K562 (cell line): ENCODE results near the gene BTG2. TPM values are rescaled to one million over a fixed set of nuclear protein-coding genes. Genes with fewer than 3 reads are reported as not detected.
A peak's percentile ranks its signal among the peaks of the same experiment; 100 is the strongest.

Experiments
- C11orf30 ChIP-seq: fragments of 450-650 bp; IDR thresholded peaks from 2 replicates; pipeline ENCODE4 v1.6.1; 2016; ENCODE audit warnings: low read depth, mild to moderate bottlenecking
- CREM ChIP-seq: IDR thresholded peaks from 2 replicates; pipeline ENCODE4 v1.6.1; 2014; ENCODE audit warnings: antibody characterized with exemption, low read depth
- ELF1 ChIP-seq: fragments of 200-800 bp; sonication (Bioruptor generic); IDR thresholded peaks from 2 replicates; pipeline ENCODE4 v1.6.1; 2016; ENCODE audit warnings: missing genetic modification characterization, missing compliant biosample characterization
- ETS2 ChIP-seq: IDR thresholded peaks from 2 replicates; pipeline ENCODE4 v1.6.1; 2016; ENCODE audit warnings: borderline replicate concordance, missing genetic modification characterization, mild to moderate bottlenecking, moderate library complexity, missing compliant biosample characterization; ENCODE audit not compliant: poor library complexity, severe bottlenecking
- GABPA ChIP-seq: fragments of 200-800 bp; sonication (Bioruptor generic); conservative IDR thresholded peaks from 2 replicates; pipeline ENCODE4 v1.6.1; 2016; ENCODE audit warnings: low read depth, missing genetic modification characterization, missing compliant biosample characterization
- MAZ ChIP-seq, 2 experiments: fragments of 450-650 bp in 1 of 2; sonication (generic) in 1 of 2; formaldehyde crosslinking; IDR thresholded peaks in 1 of 2; conservative IDR thresholded peaks in 1 of 2; 2 replicates each; pipeline versions ENCODE4 v1.4.0 to v1.5.0; 2020; ENCODE audit warnings: mild to moderate bottlenecking in 1 of 2, missing genetic modification reagents in 1 of 2
- OTX1 ChIP-seq: fragments of 450-650 bp; formaldehyde crosslinking; IDR thresholded peaks from 2 replicates; pipeline ENCODE4 v1.4.0; 2022; ENCODE audit warnings: mild to moderate bottlenecking
- PATZ1 ChIP-seq: fragments of 250-450 bp; sonication (Bioruptor Pico); IDR thresholded peaks from 2 replicates; pipeline ENCODE4 v1.5.0; 2020; ENCODE audit warnings: mild to moderate bottlenecking, borderline replicate concordance
- PHB2 ChIP-seq: fragments of 450-650 bp; IDR thresholded peaks from 2 replicates; pipeline ENCODE4 v1.6.1; 2017; ENCODE audit warnings: low read depth
- REST ChIP-seq, 2 experiments: fragments of 450-650 bp; formaldehyde crosslinking in 1 of 2; IDR thresholded peaks; 2 replicates each; pipeline versions ENCODE4 v1.4.0 to v1.6.1; 2014 to 2020; ENCODE audit warnings: mild to moderate bottlenecking in 2 of 2, borderline replicate concordance in 1 of 2, low read depth in 1 of 2
- RFX7 ChIP-seq: fragments of 250-450 bp; sonication (Bioruptor Pico); IDR thresholded peaks from 2 replicates; pipeline ENCODE4 v1.5.1; 2021; ENCODE audit warnings: mild to moderate bottlenecking
- SMARCA4 ChIP-seq: fragments of 450-650 bp; IDR thresholded peaks from 2 replicates; pipeline ENCODE4 v1.6.1; 2016
- ZBTB2 ChIP-seq: fragments of 450-650 bp; IDR thresholded peaks from 2 replicates; pipeline ENCODE4 v1.6.1; 2016; ENCODE audit warnings: antibody characterized with exemption
- ZC3H8 ChIP-seq: fragments of 450-650 bp; IDR thresholded peaks from 2 replicates; pipeline ENCODE4 v1.6.1; 2017
- ZFP36 ChIP-seq: fragments of 150-350 bp; IDR thresholded peaks from 2 replicates; pipeline ENCODE4 v1.6.1; 2018; ENCODE audit warnings: low read length, low read depth; ENCODE audit not compliant: partially characterized antibody
- ZNF212 ChIP-seq: fragments of 450-650 bp; formaldehyde crosslinking; IDR thresholded peaks from 2 replicates; pipeline ENCODE4 v1.4.0; 2020; ENCODE audit warnings: mild to moderate bottlenecking
- ZNF316 ChIP-seq: fragments of 450-650 bp; IDR thresholded peaks from 2 replicates; pipeline ENCODE4 v1.6.1; 2016
- ZNF384 ChIP-seq: IDR thresholded peaks from 2 replicates; pipeline ENCODE4 v1.6.1; 2012; ENCODE audit warnings: low read depth, low read length, improper control_type of control experiment
- polyA plus RNA-seq, 8 experiments: library from polyadenylated mRNA; depleted of rRNA in 4 of 8; stranded (reverse) in 5 of 8; unstranded in 3 of 8; fragments of >200 nt; fragmentation: Nextera tagmentation in 2 of 8; fragmentation: Illumina TruSeq in 1 of 8; extraction: Ambion mirVana in 2 of 8; extraction: Trizol in 1 of 8; gene quantifications; 2 replicates each; pipeline versions ENCODE4 v1.2.1 to v1.2.3, GENCODE V29; 2011 to 2014; ENCODE audit warnings: inconsistent platforms in 1 of 8, missing spikeins in 1 of 8
- total RNA-seq, 7 experiments: library from RNA; depleted of rRNA in 6 of 7; stranded (reverse); fragments of >200 nt in 6 of 7; fragmentation: Illumina TruSeq in 2 of 7; extraction: Trizol in 2 of 7; gene quantifications; 2 replicates each; pipeline versions ENCODE4 v1.2.1 to v1.2.3, GENCODE V29; 2011 to 2021; ENCODE audit warnings: low replicate concordance in 1 of 7

Gene BTG2
- total and polyA plus RNA-seq, 9 of the 15 experiments (the other 6 are each of a cell fraction or from before 2014, with no cell fraction given): 2.3 to 41.9 (median 8.7) TPM

- TF ChIP-seq CREM (peak; percentile 33; the same call in 1 of the 2 replicates), ZNF316 (peak; percentile 93), REST (IDR thresholded peaks at IDR 0.05; ENCODE audit: borderline replicate concordance) (peak; percentile 98), REST (CRISPR knock-in tag; IDR thresholded peaks at IDR 0.05; ENCODE audit: low read depth) (no peak), PATZ1 (CRISPR knock-in tag) (0 out of 2 replicates have a peak, but pooled peaks have one; percentile 9), OTX1 (CRISPR knock-in tag) (no peak), ZFP36 (no peak), ZC3H8 (no peak), ETS2 (tag) (no peak), ELF1 (tag) (no peak), GABPA (no peak), ZNF384 (peak; percentile 60; the same call in 1 of the 2 replicates), RFX7 (CRISPR knock-in tag) (no peak), C11orf30 (peak; percentile 89), ZNF212 (CRISPR knock-in tag) (no peak), MAZ (CRISPR knock-in tag; conservative IDR thresholded peaks at IDR 0.05 in 1 of 2, IDR thresholded peaks at IDR 0.05 in 1 of 2) (peak; percentile 52 to 88), ZBTB2 (no peak; the same call in 1 of the 2 replicates), PHB2 (no peak), SMARCA4 (peak; percentile 28; the same call in 1 of the 2 replicates)
Observed at GRCh38 chr1:203273206-203273868, 32.0 kb upstream of the BTG2 start (continued).
